CD14-positive monocyte (primary cell): ENCODE data around the gene AKAP6. TPM values are rescaled to one million over a fixed set of nuclear protein-coding genes. Genes with fewer than 3 reads are reported as not detected.

Source experiments
- DNase-seq, 3 donors: peaks; one replicate each; pipeline ENCODE4 v3.0.0-alpha.2; 2011 to 2022
- H2AFZ ChIP-seq: 2 replicates; pipeline ENCODE4 v1.6.0; 2012; ENCODE audit warnings: mild to moderate bottlenecking, low read depth, low read length, inconsistent platforms; ENCODE audit not compliant: insufficient read depth, poor library complexity, severe bottlenecking
- H3K27ac ChIP-seq, 2 donors: 1 replicate in 1 of 2; 2 replicates in 1 of 2; pipeline ENCODE4 v1.5.1; 2012 to 2013; ENCODE audit warnings: low read length in 2 of 2, control low read depth in 1 of 2, inconsistent platforms in 1 of 2, low read depth in 1 of 2, mild to moderate bottlenecking in 1 of 2
- H3K27me3 ChIP-seq, 2 donors: one replicate each; pipeline versions ENCODE4 v1.6.0 to v1.6.1; 2011 to 2013; ENCODE audit warnings: low read length in 2 of 2; ENCODE audit not compliant: control insufficient read depth in 2 of 2, insufficient read depth in 2 of 2
- H3K36me3 ChIP-seq, 2 donors: replicated peaks in 1 of 2; 1 replicate in 1 of 2; 2 replicates in 1 of 2; pipeline versions ENCODE4 v1.5.1 to v1.6.1; 2012 to 2013; ENCODE audit warnings: low read length in 2 of 2, control low read depth in 1 of 2, inconsistent platforms in 1 of 2, mild to moderate bottlenecking in 1 of 2; ENCODE audit not compliant: insufficient read depth in 2 of 2, control insufficient read depth in 1 of 2
- H3K4me1 ChIP-seq, 2 donors: 1 replicate in 1 of 2; 2 replicates in 1 of 2; pipeline versions ENCODE4 v1.5.1 to v1.6.1; 2012 to 2013; ENCODE audit warnings: low read length in 2 of 2, control low read depth in 1 of 2, inconsistent platforms in 1 of 2, mild to moderate bottlenecking in 1 of 2, moderate library complexity in 1 of 2; ENCODE audit not compliant: insufficient read depth in 2 of 2, control insufficient read depth in 1 of 2
- H3K4me2 ChIP-seq: replicated peaks from 2 replicates; pipeline ENCODE3; 2012; ENCODE audit warnings: low read length, moderate library complexity, mild to moderate bottlenecking; ENCODE audit not compliant: poor library complexity, severe bottlenecking; ENCODE audit errors: extremely low read depth
- H3K4me3 ChIP-seq, 3 experiments: fragments of 200-600 bp in 1 of 3; sonication (generic) in 1 of 3; replicated peaks in 1 of 3; 1 replicate in 2 of 3; 2 replicates in 1 of 3; pipeline ENCODE4 v1.5.1; 2011 to 2013; ENCODE audit warnings: low read length in 3 of 3, mild to moderate bottlenecking in 3 of 3, control low read depth in 2 of 3, low read depth in 2 of 3, inconsistent platforms in 1 of 3, moderate library complexity in 1 of 3
- H3K79me2 ChIP-seq: 2 replicates; pipeline ENCODE4 v1.6.0; 2012; ENCODE audit warnings: mild to moderate bottlenecking, control low read depth, inconsistent platforms, low read length, moderate library complexity; ENCODE audit not compliant: insufficient read depth
- H3K9ac ChIP-seq: 2 replicates; pipeline ENCODE4 v1.6.0; 2017; ENCODE audit warnings: low read length, mild to moderate bottlenecking; ENCODE audit not compliant: insufficient read depth, poor library complexity, severe bottlenecking
- H3K9me3 ChIP-seq, 2 donors: replicated peaks in 1 of 2; 1 replicate in 1 of 2; 2 replicates in 1 of 2; pipeline versions ENCODE4 v1.5.1 to v1.6.1; 2012 to 2013; ENCODE audit warnings: low read length in 2 of 2, control low read depth in 1 of 2; ENCODE audit not compliant: control insufficient read depth in 1 of 2, insufficient read depth in 1 of 2
- H4K20me1 ChIP-seq: 2 replicates; pipeline ENCODE4 v1.6.0; 2012; ENCODE audit warnings: mild to moderate bottlenecking, low read length, control low read depth, moderate library complexity; ENCODE audit not compliant: insufficient read depth
- H3K27ac Mint-ChIP-seq, 7 donors: one replicate each; pipeline ENCODE4 v1.8.0; 2020; ENCODE audit warnings: mild to moderate bottlenecking in 7 of 7, mixed read lengths in 7 of 7, moderate library complexity in 6 of 7, inconsistent platforms in 2 of 7
- H3K27me3 Mint-ChIP-seq, 3 donors: one replicate each; pipeline ENCODE4 v1.8.0; 2021 to 2022; ENCODE audit warnings: low read depth in 3 of 3, mild to moderate bottlenecking in 3 of 3, mixed read lengths in 3 of 3, moderate library complexity in 3 of 3, inconsistent platforms in 1 of 3
- H3K36me3 Mint-ChIP-seq, 2 donors: one replicate each; pipeline ENCODE4 v1.8.0; 2020; ENCODE audit warnings: mixed read lengths in 2 of 2, inconsistent platforms in 1 of 2, mild to moderate bottlenecking in 1 of 2
- H3K4me1 Mint-ChIP-seq: one replicate; pipeline ENCODE4 v1.8.0; 2020; ENCODE audit warnings: mild to moderate bottlenecking, mixed read lengths
- H3K4me3 Mint-ChIP-seq, 2 donors: one replicate each; pipeline ENCODE4 v1.8.0; 2020; ENCODE audit warnings: mild to moderate bottlenecking in 2 of 2, mixed read lengths in 2 of 2, moderate library complexity in 1 of 2
- H3K9me3 Mint-ChIP-seq, 7 donors: one replicate each; pipeline ENCODE4 v1.8.0; 2020 to 2022; ENCODE audit warnings: mixed read lengths in 7 of 7, mild to moderate bottlenecking in 6 of 7, moderate library complexity in 6 of 7, inconsistent platforms in 2 of 7
- CTCF ChIP-seq: fragments of 200-600 bp; IDR thresholded peaks from one replicate; pipeline ENCODE4 v1.8.0; 2022; ENCODE audit warnings: antibody characterized with exemption, mild to moderate bottlenecking
- WGBS: methylation state at CpG from one replicate; pipeline ENCODE4 v1.1.5; 2013; ENCODE audit warnings: missing lambda C conversion rate; ENCODE audit not compliant: insufficient coverage; 5-methylcytosine and 5-hydroxymethylcytosine counted together
- intact Hi-C, 2 donors: fragments of 100-400 bp; cut with micrococcal nuclease; formaldehyde crosslinking; loops; one replicate each; pipeline versions ENCODE4 v1.15.0 to v1.15.1; 2023
- polyA plus RNA-seq, 3 donors: library from polyadenylated mRNA; depleted of rRNA in 1 of 3; unstranded in 2 of 3; stranded (reverse) in 1 of 3; fragments of 300-500 nt in 2 of 3; fragments of >200 nt in 1 of 3; fragmentation: Illumina TruSeq in 2 of 3; gene quantifications; 1 replicate in 2 of 3; 2 replicates in 1 of 3; pipeline ENCODE4 v1.2.3, GENCODE V29; 2012 to 2021

Gene AKAP6
- polyA plus RNA-seq, 3 donors = not detected

- Mint-ChIP-seq H3K4me1 (no peaks in the 10 kb centered on the region), H3K4me3 (no peak overlapping the region), H3K9me3 (peaks cover 0 to 4% (median 2%) of the 10 kb centered on the region in 7 donors), H3K27me3 (no peaks in the 10 kb centered on the region), H3K27ac (no peak overlapping the region), H3K36me3 (no peaks in the 10 kb centered on the region)
- H3K27me3 ChIP-seq = no peaks in the 10 kb centered on the region
- H3K9me3 ChIP-seq = no peaks in the 10 kb centered on the region
- no peak for TF ChIP-seq CTCF
- no peaks in the 10 kb centered on the region for H3K79me2 ChIP-seq
- H3K4me2 ChIP-seq = no peak overlapping the region
- no peaks in the 10 kb centered on the region for H3K36me3 ChIP-seq
- intact Hi-C loops = no loop called here
- no peak overlapping the region for H3K4me3 ChIP-seq
- no peak overlapping the region for H3K27ac ChIP-seq
- WGBS = 92% methylated on average over 4 of the region's 5 CpGs
- no peak overlapping the region for H3K9ac ChIP-seq
- DNase-seq = no peak
- H4K20me1 ChIP-seq = no peaks in the 10 kb centered on the region
- no peak overlapping the region for H2AFZ ChIP-seq
- H3K4me1 ChIP-seq = no peaks in the 10 kb centered on the region
Observed at GRCh38 chr14:32313844-32314376, 15.2 kb upstream of the AKAP6 start.

GRCh38 chr14:32318087-32318795, 10.9 kb upstream of the AKAP6 start:
- Mint-ChIP-seq H3K36me3 (no peaks in the 10 kb centered on the region), H3K9me3 (peaks cover 0 to 4% (median 2%) of the 10 kb centered on the region in 7 donors), H3K4me3 (no peak overlapping the region), H3K4me1 (no peaks in the 10 kb centered on the region), H3K27me3 (no peaks in the 10 kb centered on the region), H3K27ac (no peak overlapping the region)
- Histone ChIP-seq H3K4me2 (no peak overlapping the region), H3K4me1 (no peaks in the 10 kb centered on the region), H4K20me1 (no peaks in the 10 kb centered on the region), H3K9me3 (no peaks in the 10 kb centered on the region), H3K9ac (no peak overlapping the region), H3K27ac (no peak overlapping the region), H3K79me2 (no peaks in the 10 kb centered on the region), H2AFZ (no peak overlapping the region), H3K27me3 (no peaks in the 10 kb centered on the region), H3K36me3 (no peaks in the 10 kb centered on the region), H3K4me3 (no peak overlapping the region)
- TF ChIP-seq CTCF = no peak
- WGBS = 70% methylated on average over 2 of the region's 7 CpGs
- intact Hi-C loops = no loop called here
- DNase-seq = no peak
